Upper lobe of left lung (tissue), 6 donors: ENCODE results near the gene TMEM229B. TPM values are rescaled to one million over a fixed set of nuclear protein-coding genes. Genes with fewer than 3 reads are reported as not detected.

Source experiments
- ATAC-seq, 2 donors: fragments of 200-7000 bp; cut with Tn5 transposase; one replicate each; pipeline ENCODE4 v1.9.1; 2022; ENCODE audit warnings: mild to moderate bottlenecking in 2 of 2, moderate library complexity in 2 of 2; ENCODE audit not compliant: low FRiP score in 2 of 2
- DNase-seq, 2 donors: peaks; one replicate each; pipeline ENCODE4 v3.0.0-alpha.2; 2019 to 2020
- H3K27ac ChIP-seq, 4 donors: fragments of 200-600 bp; sonication (generic); one replicate each; pipeline ENCODE4 v1.5.1; 2016 to 2019
- H3K27me3 ChIP-seq, 4 donors: fragments of 200-600 bp; sonication (generic); one replicate each; pipeline ENCODE4 v1.5.1; 2017 to 2019
- H3K36me3 ChIP-seq, 4 donors: fragments of 200-600 bp; sonication (generic); one replicate each; pipeline ENCODE4 v1.5.1; 2016 to 2019
- H3K4me1 ChIP-seq, 4 donors: fragments of 200-600 bp; sonication (generic); one replicate each; pipeline ENCODE4 v1.5.1; 2018 to 2019
- H3K4me3 ChIP-seq, 4 donors: fragments of 200-600 bp; sonication (generic); one replicate each; pipeline ENCODE4 v1.5.1; 2017 to 2019; ENCODE audit warnings: mild to moderate bottlenecking in 2 of 4, moderate library complexity in 1 of 4
- H3K9me3 ChIP-seq, 4 donors: fragments of 200-600 bp; sonication (generic); one replicate each; pipeline ENCODE4 v1.5.1; 2018 to 2019
- CTCF ChIP-seq, 6 experiments: fragments of 450-650 bp in 4 of 6; fragments of 200-600 bp in 2 of 6; sonication (generic) in 2 of 6; IDR thresholded peaks; one replicate each; pipeline ENCODE4 v1.5.1; 2016 to 2019; ENCODE audit warnings: antibody characterized with exemption in 6 of 6
- EP300 ChIP-seq, 4 donors: sonication (generic); formaldehyde crosslinking; IDR thresholded peaks; one replicate each; pipeline ENCODE4 v1.5.1; 2017; ENCODE audit warnings: antibody characterized with exemption in 4 of 4, control low read depth in 2 of 4
- POLR2A ChIP-seq, 4 donors: fragments of 450-650 bp; IDR thresholded peaks; one replicate each; pipeline ENCODE4 v1.5.1; 2016 to 2017; ENCODE audit warnings: antibody characterized with exemption in 4 of 4, mild to moderate bottlenecking in 2 of 4
- POLR2AphosphoS5 ChIP-seq, 2 donors: sonication (generic); formaldehyde crosslinking; IDR thresholded peaks; one replicate each; pipeline ENCODE4 v1.5.1; 2017; ENCODE audit warnings: antibody characterized with exemption in 2 of 2
- WGBS, 2 donors: methylation state at CpG; one replicate each; pipeline ENCODE4 v1.1.5; 2017 to 2018; 5-methylcytosine and 5-hydroxymethylcytosine counted together
- total RNA-seq, 6 donors: library from RNA; depleted of rRNA in 4 of 6; stranded (reverse); fragments of >200 nt in 4 of 6; gene quantifications; one replicate each; pipeline versions ENCODE4 v1.1.0 to v1.2.1, GENCODE V29; 2016 to 2021
- donor health status: DM: no; HTN: no; CAD: no; lungs with moderate emphysema.
- donor health status: DM: no; HTN: yes; CAD: no; lungs with severe emphysema.

The TMEM229B gene
- 1 to 10 TPM; 2.1 to 8.5 (median 5.4) TPM for total RNA-seq

- ATAC-seq = peak; percentile 68 to 78
- Histone ChIP-seq H3K27me3 (no peaks in the 10 kb centered on the region), H3K4me1 (peaks cover 4 to 17% (median 9%) of the 10 kb centered on the region in 4 donors), H3K36me3 (peaks cover 0 to 3% (median 0%) of the 10 kb centered on the region in 4 donors), H3K9me3 (peaks cover 0 to 4% (median 2%) of the 10 kb centered on the region in 4 donors), H3K4me3 (peak within 1 kb of the TSS in 3 of 4 donors; percentile 41 to 52 (median 50)), H3K27ac (peak within 1 kb of the TSS; percentile 78 to 87 (median 82))
- TF ChIP-seq EP300 (IDR thresholded peaks at IDR 0.05) = no peak
- TF ChIP-seq CTCF (IDR thresholded peaks at IDR 0.05) = no peak
- TF ChIP-seq POLR2AphosphoS5 (IDR thresholded peaks at IDR 0.05) = peak in 1 of 2 donors; percentile 42
- no peak for TF ChIP-seq POLR2A (IDR thresholded peaks at IDR 0.05)
- WGBS, 2 donors = 43 to 50% methylated on average over 6 to 13 of the region's 13 CpGs
- peak in 1 of 2 donors; percentile 65 for DNase-seq
These were observed at the start of gene TMEM229B for GRCh38 chr14:67487937-67488893. TMEM229B (minus strand) TSS chr14:67488721; CDS start chr14:67473923, 14,798 bp downstream.

- H3K4me3 ChIP-seq = no peak overlapping the region
- no peak for ATAC-seq
- peaks cover 0 to 10% (median 0%) of the 10 kb centered on the region in 4 donors for H3K27me3 ChIP-seq
- no peak for TF ChIP-seq CTCF (IDR thresholded peaks at IDR 0.05)
- no peak for TF ChIP-seq EP300 (IDR thresholded peaks at IDR 0.05)
- TF ChIP-seq POLR2A (IDR thresholded peaks at IDR 0.05) = no peak
- WGBS, 2 donors = 81 to 87% methylated on average over 3 of the region's 3 CpGs
- no peaks in the 10 kb centered on the region for H3K9me3 ChIP-seq
- H3K36me3 ChIP-seq = no peaks in the 10 kb centered on the region
- DNase-seq = no peak
- peaks cover 7 to 14% (median 8%) of the 10 kb centered on the region in 4 donors for H3K4me1 ChIP-seq
- H3K27ac ChIP-seq = no peak overlapping the region
These were observed 49.2 kb upstream of the TMEM229B start for GRCh38 chr14:67537736-67538135.

- WGBS, 2 donors = 86 to 87% methylated on average over 4 of the region's 4 CpGs
- peaks cover 12 to 19% (median 13%) of the 10 kb centered on the region in 4 donors for H3K4me1 ChIP-seq
- H3K27me3 ChIP-seq = peaks cover 0 to 11% (median 0%) of the 10 kb centered on the region in 4 donors
These were observed 47.6 kb upstream of the TMEM229B start for GRCh38 chr14:67536087-67536486.

GRCh38 chr14:67533754-67534085, 45.2 kb upstream of the TMEM229B start:
- WGBS, 2 donors = 44 to 63% methylated on average over 6 of the region's 6 CpGs
- no peak for TF ChIP-seq EP300 (IDR thresholded peaks at IDR 0.05)
- TF ChIP-seq POLR2AphosphoS5 (IDR thresholded peaks at IDR 0.05) = no peak
- no peak for TF ChIP-seq POLR2A (IDR thresholded peaks at IDR 0.05)
- no peak for TF ChIP-seq CTCF (IDR thresholded peaks at IDR 0.05)
- Histone ChIP-seq H3K27me3 (peaks cover 0 to 11% (median 0%) of the 10 kb centered on the region in 4 donors), H3K36me3 (no peaks in the 10 kb centered on the region), H3K27ac (peak overlapping the region in 1 of 4 donors; percentile 72), H3K9me3 (no peaks in the 10 kb centered on the region), H3K4me1 (peaks cover 12 to 19% (median 16%) of the 10 kb centered on the region in 4 donors), H3K4me3 (peak overlapping the region; percentile 39 to 86 (median 80))
- ATAC-seq (no peak), DNase-seq (no peak)

More at GRCh38 chr14:67536087-67536486, 47.6 kb upstream of the TMEM229B start:
- Histone ChIP-seq H3K9me3 (no peaks in the 10 kb centered on the region), H3K27ac (no peak overlapping the region), H3K36me3 (no peaks in the 10 kb centered on the region), H3K4me3 (no peak overlapping the region)
- DNase-seq (no peak), ATAC-seq (no peak)
- TF ChIP-seq CTCF (IDR thresholded peaks at IDR 0.05) (no peak), EP300 (IDR thresholded peaks at IDR 0.05) (no peak)
